Measurements from ENCODE around the gene ALK.

ALK gene

GRCh38 chr2:29223257-29223656, 698.1 kb downstream of the ALK start:
- DNase-seq (ENCODE audit: low read depth) = no peak
- H3K4me3 ChIP-seq (ENCODE audit: control insufficient read depth, low read depth, low read length) = no peak overlapping the region
- TF ChIP-seq CTCF (IDR thresholded peaks at IDR 0.05; ENCODE audit: control insufficient read depth, insufficient read depth, low read depth, low read length, missing control alignments) = no peak

GRCh38 chr2:29222381-29223179, 698.8 kb downstream of the ALK start:
- no peak for DNase-seq (ENCODE audit: low read depth)
- no peak for TF ChIP-seq CTCF (IDR thresholded peaks at IDR 0.05; ENCODE audit: control insufficient read depth, insufficient read depth, low read depth, low read length, missing control alignments)
- H3K4me3 ChIP-seq (ENCODE audit: control insufficient read depth, low read depth, low read length) = no peak overlapping the region

- no peak for TF ChIP-seq CTCF (IDR thresholded peaks at IDR 0.05; ENCODE audit: control insufficient read depth, insufficient read depth, low read depth, low read length, missing control alignments)
- no peak overlapping the region for H3K4me3 ChIP-seq (ENCODE audit: control insufficient read depth, low read depth, low read length)
- DNase-seq (ENCODE audit: low read depth) = no peak
These were observed 700.7 kb downstream of the ALK start for GRCh38 chr2:29220506-29221270.

GRCh38 chr2:29219374-29219773, 702.0 kb downstream of the ALK start:
- TF ChIP-seq CTCF (IDR thresholded peaks at IDR 0.05; ENCODE audit: control insufficient read depth, insufficient read depth, low read depth, low read length, missing control alignments) = no peak
- H3K4me3 ChIP-seq (ENCODE audit: control insufficient read depth, low read depth, low read length) = no peak overlapping the region
- DNase-seq (ENCODE audit: low read depth) = no peak

- TF ChIP-seq CTCF (IDR thresholded peaks at IDR 0.05; ENCODE audit: control insufficient read depth, insufficient read depth, low read depth, low read length, missing control alignments) = no peak
- no peak for DNase-seq (ENCODE audit: low read depth)
- H3K4me3 ChIP-seq (ENCODE audit: control insufficient read depth, low read depth, low read length) = no peak overlapping the region
These were observed 702.7 kb downstream of the ALK start for GRCh38 chr2:29218550-29219125.

- DNase-seq (ENCODE audit: low read depth) = no peak
- TF ChIP-seq CTCF (IDR thresholded peaks at IDR 0.05; ENCODE audit: control insufficient read depth, insufficient read depth, low read depth, low read length, missing control alignments) = no peak
- H3K4me3 ChIP-seq (ENCODE audit: control insufficient read depth, low read depth, low read length) = no peak overlapping the region
These were observed 703.3 kb downstream of the ALK start for GRCh38 chr2:29218071-29218470.

Data from AG09309 (cell line).